Ishikawa (cell line): ENCODE measurements around the gene ALKBH3.
A peak's percentile ranks its signal among the peaks of the same experiment; 100 is the strongest.

ENCODE experiments used
- CEBPB ChIP-seq: IDR thresholded peaks from 2 replicates; pipeline ENCODE4 v1.6.1; 2012
- CREB1 ChIP-seq: IDR thresholded peaks from 2 replicates; pipeline ENCODE4 v1.6.1; 2012; ENCODE audit warnings: low read depth
- EGR1 ChIP-seq: IDR thresholded peaks from 2 replicates; pipeline ENCODE4 v1.6.1; 2012
- EP300 ChIP-seq: IDR thresholded peaks from 2 replicates; pipeline ENCODE4 v1.6.1; 2012; ENCODE audit warnings: borderline replicate concordance
- FOXM1 ChIP-seq: IDR thresholded peaks from 2 replicates; pipeline ENCODE4 v1.6.1; 2012; ENCODE audit warnings: low read depth, borderline replicate concordance
- NFIC ChIP-seq: IDR thresholded peaks from 2 replicates; pipeline ENCODE4 v1.6.1; 2012
- RAD21 ChIP-seq: IDR thresholded peaks from 2 replicates; pipeline ENCODE4 v1.6.1; 2012; ENCODE audit warnings: low read depth
- TAF1 ChIP-seq: IDR thresholded peaks from 2 replicates; pipeline ENCODE4 v1.6.1; 2012; ENCODE audit warnings: low read depth, mild to moderate bottlenecking
- TCF12 ChIP-seq: IDR thresholded peaks from 2 replicates; pipeline ENCODE4 v1.6.1; 2012; ENCODE audit warnings: low read depth
- TEAD4 ChIP-seq: IDR thresholded peaks from 2 replicates; pipeline ENCODE4 v1.6.1; 2012
- YY1 ChIP-seq: IDR thresholded peaks from 2 replicates; pipeline ENCODE4 v1.6.1; 2012; ENCODE audit warnings: low read depth
- ZBTB7A ChIP-seq: IDR thresholded peaks from 2 replicates; pipeline ENCODE4 v1.6.1; 2012; ENCODE audit warnings: low read depth
- TF ChIP-seq, protein P1 (sequence below): IDR thresholded peaks from 2 replicates; pipeline ENCODE4 v1.6.1; 2012; ENCODE audit warnings: low read depth, mild to moderate bottlenecking
- TF ChIP-seq, protein P2 (sequence below): IDR thresholded peaks from 2 replicates; pipeline ENCODE4 v1.6.1; 2012
- TF ChIP-seq, protein P3 (sequence below): IDR thresholded peaks from 2 replicates; pipeline ENCODE4 v1.6.1; 2012

The ALKBH3 gene

DNA sequence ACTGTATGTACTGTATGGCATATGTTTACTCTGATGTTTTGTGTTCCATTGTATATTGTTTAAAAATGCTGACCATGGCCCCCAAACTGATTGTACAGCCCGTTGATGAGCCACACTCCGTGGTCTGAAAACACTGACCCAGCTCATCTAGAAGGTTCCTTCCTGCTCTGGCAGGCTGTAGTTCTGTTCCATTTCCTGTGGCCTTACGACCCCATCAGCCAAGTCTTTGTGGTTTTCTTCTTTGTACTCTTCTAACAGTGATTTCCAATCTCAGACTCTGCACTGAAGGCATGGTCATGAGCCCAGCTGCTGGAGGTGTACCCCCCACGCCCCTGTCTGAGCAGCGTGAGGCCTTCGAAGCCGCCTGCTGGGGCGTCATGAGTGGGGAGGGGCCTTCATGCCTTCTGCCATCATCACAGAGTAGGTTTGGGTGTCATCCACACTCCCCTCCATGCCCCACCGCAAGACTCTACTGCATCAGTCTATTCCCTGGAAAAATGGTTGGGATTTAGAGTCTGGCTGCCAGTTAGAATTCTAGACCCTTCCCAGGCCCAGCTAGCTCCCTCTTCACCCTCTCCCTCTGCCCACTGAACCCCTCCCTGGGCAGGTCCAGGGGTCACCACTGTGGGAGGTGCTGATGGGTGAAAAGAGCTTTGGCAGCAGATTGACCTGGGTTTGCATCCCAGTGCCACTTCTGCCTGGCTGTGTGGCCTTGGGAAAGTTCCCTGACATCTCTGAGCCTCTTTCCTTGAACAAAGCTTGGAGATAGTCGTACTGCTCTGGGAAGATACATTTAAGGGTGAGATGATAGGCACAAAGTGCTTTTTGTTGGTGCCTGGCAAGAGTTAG, 50.5 kb downstream of the ALKBH3 start:
- TF ChIP-seq RAD21 (no peak), CEBPB (no peak)

DNA sequence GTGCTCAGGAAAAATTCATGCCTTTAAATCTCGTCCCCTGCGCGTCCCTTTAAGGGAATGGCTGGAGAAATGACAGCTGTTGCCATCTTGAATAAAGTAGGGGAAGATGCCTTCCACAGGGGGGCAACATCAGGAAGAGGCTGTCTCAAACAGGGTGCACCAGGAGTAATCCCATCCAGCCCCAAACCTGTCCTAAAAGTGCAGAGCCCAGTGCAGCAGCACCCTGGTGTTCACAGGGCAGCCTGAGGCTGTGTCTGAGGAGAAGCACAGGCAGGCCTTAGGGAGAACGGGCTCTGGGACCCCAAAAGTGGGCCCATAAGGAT, 51.0 kb downstream of the ALKBH3 start:
- TF ChIP-seq FOXM1, result no peak
- TF ChIP-seq, protein P1, sequence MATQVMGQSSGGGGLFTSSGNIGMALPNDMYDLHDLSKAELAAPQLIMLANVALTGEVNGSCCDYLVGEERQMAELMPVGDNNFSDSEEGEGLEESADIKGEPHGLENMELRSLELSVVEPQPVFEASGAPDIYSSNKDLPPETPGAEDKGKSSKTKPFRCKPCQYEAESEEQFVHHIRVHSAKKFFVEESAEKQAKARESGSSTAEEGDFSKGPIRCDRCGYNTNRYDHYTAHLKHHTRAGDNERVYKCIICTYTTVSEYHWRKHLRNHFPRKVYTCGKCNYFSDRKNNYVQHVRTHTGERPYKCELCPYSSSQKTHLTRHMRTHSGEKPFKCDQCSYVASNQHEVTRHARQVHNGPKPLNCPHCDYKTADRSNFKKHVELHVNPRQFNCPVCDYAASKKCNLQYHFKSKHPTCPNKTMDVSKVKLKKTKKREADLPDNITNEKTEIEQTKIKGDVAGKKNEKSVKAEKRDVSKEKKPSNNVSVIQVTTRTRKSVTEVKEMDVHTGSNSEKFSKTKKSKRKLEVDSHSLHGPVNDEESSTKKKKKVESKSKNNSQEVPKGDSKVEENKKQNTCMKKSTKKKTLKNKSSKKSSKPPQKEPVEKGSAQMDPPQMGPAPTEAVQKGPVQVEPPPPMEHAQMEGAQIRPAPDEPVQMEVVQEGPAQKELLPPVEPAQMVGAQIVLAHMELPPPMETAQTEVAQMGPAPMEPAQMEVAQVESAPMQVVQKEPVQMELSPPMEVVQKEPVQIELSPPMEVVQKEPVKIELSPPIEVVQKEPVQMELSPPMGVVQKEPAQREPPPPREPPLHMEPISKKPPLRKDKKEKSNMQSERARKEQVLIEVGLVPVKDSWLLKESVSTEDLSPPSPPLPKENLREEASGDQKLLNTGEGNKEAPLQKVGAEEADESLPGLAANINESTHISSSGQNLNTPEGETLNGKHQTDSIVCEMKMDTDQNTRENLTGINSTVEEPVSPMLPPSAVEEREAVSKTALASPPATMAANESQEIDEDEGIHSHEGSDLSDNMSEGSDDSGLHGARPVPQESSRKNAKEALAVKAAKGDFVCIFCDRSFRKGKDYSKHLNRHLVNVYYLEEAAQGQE, result no peak
- TF ChIP-seq TCF12, result no peak
- TF ChIP-seq CREB1, result no peak
- no peak for TF ChIP-seq TEAD4
- TF ChIP-seq NFIC, result no peak
- TF ChIP-seq YY1, result no peak
- no peak for TF ChIP-seq TAF1
- no peak for TF ChIP-seq RAD21
- TF ChIP-seq, protein P2, sequence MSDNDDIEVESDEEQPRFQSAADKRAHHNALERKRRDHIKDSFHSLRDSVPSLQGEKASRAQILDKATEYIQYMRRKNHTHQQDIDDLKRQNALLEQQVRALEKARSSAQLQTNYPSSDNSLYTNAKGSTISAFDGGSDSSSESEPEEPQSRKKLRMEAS, result no peak
- no peak for TF ChIP-seq EGR1
- TF ChIP-seq, protein P3, sequence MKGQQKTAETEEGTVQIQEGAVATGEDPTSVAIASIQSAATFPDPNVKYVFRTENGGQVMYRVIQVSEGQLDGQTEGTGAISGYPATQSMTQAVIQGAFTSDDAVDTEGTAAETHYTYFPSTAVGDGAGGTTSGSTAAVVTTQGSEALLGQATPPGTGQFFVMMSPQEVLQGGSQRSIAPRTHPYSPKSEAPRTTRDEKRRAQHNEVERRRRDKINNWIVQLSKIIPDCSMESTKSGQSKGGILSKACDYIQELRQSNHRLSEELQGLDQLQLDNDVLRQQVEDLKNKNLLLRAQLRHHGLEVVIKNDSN, result no peak
- TF ChIP-seq ZBTB7A, result no peak
- no peak for TF ChIP-seq EP300
- no peak for TF ChIP-seq CEBPB

DNA sequence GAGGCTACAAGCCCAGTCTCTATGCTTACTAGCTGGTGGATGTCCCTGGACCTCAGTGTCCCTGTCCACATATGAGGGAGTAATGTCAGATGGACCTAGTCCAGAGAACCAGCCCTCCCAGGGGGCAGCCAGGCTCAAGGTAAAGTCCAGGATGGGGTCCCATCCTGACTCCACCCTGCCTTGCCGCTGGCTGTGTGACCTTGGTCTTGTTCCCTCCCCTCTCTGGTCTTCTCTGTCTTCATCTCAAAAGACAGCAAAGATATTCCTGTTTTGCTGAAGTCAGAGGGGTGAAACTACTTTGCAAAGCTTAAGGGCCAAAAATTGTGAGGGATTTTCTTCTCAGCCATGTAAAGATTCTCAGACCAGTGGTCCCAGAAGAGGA, 52.6 kb downstream of the ALKBH3 start:
- TF ChIP-seq, protein P2, result no peak
- TF ChIP-seq, protein P1, result no peak
- no peak for TF ChIP-seq EGR1

DNA sequence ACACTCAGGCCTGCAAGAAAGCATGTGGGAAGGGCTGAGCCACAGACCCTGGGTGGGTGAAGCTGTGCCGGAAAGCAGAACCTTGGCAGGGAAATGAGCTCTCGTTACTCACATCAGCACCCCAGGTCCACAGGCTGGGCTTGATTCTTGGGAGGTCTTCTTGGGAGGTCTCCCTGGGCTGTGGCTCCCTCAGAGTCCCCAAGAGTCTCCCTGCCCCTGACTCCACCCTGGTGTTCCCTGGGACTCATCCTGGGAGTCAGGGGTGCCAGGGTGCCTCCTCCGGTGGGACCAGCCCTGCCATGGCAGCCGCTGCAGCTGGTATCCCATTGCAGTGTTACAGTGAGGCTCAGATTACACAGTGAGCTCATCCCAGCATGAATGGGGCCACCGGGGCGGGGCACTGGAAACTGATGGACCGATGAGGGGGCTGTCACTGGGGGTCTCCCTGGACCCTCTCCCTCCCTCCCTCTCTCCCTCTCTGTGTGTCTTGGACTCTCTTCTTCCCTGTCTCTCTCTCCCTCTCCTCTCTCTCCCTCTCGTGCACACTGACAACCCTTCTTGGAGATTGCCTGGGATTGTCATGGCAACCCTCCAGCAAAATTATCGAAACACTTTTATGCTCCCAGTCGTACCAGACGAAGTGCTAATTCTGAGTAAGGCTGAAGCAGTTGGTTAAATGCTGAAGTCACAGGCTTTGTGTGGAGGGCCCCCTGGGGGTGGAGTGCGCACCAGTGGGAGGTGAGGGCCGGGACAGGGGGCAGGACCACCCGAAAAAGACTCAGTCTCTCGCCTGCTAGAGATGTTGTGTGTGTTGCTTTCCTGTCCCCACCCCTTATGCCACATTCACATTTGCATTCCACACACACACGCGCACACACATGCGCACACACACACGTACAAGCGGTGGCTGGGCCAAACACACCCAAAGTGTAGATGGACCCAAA, 53.2 kb downstream of the ALKBH3 start:
- TF ChIP-seq FOXM1, result no peak
- peak; percentile 86 for TF ChIP-seq ZBTB7A

DNA sequence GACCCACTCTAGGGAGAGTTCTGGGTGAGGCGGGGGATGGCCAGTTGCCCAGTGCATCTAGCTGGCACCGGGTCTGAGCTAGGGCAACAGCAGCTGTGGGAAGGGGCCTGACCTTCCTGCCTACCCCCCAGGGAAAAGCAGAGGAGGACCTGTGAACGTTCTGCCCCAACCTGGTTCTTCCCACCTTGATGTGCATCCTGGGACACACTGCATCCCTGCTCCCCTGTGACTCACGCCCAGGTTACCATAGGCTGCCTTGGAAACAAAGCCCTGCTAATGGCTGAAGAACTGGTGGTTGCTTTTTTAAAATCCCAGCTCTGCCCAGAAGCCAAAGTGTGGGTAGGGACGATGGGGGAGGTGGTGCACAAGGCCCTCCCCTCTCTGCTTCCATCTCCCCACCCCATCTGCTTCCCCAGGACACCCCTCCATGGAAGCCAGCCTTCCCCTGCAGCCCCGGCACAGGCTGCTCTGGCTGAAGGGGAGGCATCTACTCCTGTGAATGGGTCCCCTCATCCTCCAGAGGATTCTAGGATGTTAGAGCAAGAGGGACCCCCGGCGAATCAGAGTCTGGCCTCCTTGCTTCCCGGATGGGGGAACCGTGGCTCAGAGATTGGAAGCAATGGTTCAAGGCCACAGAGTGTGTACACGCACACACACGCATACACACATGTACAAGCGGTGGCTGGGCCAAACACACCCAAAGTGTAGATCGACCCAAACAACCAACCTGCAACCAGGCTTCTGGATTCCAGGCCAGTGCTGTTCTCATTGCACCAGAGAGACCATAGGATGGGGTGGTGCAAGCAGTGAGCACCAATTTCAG, 54.2 kb downstream of the ALKBH3 start:
- TF ChIP-seq TAF1 (no peak), CREB1 (no peak), TCF12 (no peak), YY1 (no peak), RAD21 (no peak), CEBPB (no peak), TEAD4 (no peak)
- TF ChIP-seq, protein P3, result no peak

DNA sequence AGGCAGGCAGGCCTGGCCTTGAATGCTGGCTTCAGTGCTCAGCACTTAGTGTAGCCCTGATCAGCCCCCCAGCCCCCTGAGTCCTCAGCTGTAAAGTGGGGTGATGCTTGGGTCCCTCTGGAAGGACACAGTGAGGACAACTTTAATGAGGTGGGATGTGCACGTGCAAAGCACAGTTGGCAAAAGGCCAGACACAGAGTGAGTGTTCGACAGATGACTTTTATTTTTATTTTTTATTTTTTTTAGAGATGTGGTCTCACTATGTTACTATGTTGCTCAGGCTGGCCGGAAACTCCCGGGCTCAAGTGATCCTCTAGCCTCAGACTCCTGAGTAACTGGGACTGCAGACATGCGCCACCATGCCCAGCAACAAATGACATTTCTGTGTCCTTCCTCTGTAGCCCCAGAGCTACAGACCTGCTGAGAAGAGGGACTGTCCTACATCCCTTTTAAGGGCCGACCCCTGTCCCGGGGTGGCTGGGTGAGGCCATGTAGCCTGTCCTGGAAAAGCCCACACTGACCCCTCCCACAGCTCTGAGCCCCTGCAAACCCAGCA, 54.9 kb downstream of the ALKBH3 start:
- TF ChIP-seq, protein P3, result no peak
- TF ChIP-seq CEBPB (no peak), ZBTB7A (no peak), FOXM1 (no peak), CREB1 (no peak), TCF12 (no peak), EGR1 (no peak), EP300 (no peak)
